Stomach (tissue), 9 donors: ENCODE data around the gene SPC24. TPM values are rescaled to one million over a fixed set of nuclear protein-coding genes. Genes with fewer than 3 reads are reported as not detected.
"Not testable (repeated sequence)": the region's sequence is repeated elsewhere in the genome, so short reads cannot be mapped to it uniquely, and the experiment has no call there.

Experiments
- DNase-seq, 2 donors: peaks; one replicate each; pipeline versions ENCODE4 v3.0.0 to v3.0.0-alpha.2; 2013 to 2019
- H3K27ac ChIP-seq, 5 donors: fragments of 200-600 bp in 4 of 5; sonication (generic) in 4 of 5; one replicate each; pipeline ENCODE4 v1.5.1; 2013 to 2019; ENCODE audit warnings: mild to moderate bottlenecking in 1 of 5, moderate library complexity in 1 of 5
- H3K27me3 ChIP-seq, 3 donors: fragments of 200-600 bp; sonication (generic); one replicate each; pipeline ENCODE4 v1.5.1; 2017 to 2019; ENCODE audit warnings: mixed run types in 1 of 3
- H3K36me3 ChIP-seq, 4 donors: fragments of 200-600 bp; sonication (generic); 1 replicate in 3 of 4; 2 replicates in 1 of 4; pipeline ENCODE4 v1.5.1; 2016 to 2019
- H3K4me1 ChIP-seq, 4 donors: fragments of 200-600 bp; sonication (generic); one replicate each; pipeline ENCODE4 v1.5.1; 2016 to 2019
- H3K4me3 ChIP-seq, 4 donors: fragments of 200-600 bp; sonication (generic) in 3 of 4; one replicate each; pipeline ENCODE4 v1.5.1; 2016 to 2019; ENCODE audit warnings: mild to moderate bottlenecking in 1 of 4
- H3K9me3 ChIP-seq, 4 donors: fragments of 200-600 bp; sonication (generic); one replicate each; pipeline ENCODE4 v1.5.1; 2016 to 2019
- CTCF ChIP-seq, 7 experiments: fragments of 450-650 bp in 4 of 7; fragments of 200-600 bp in 3 of 7; sonication (generic) in 3 of 7; IDR thresholded peaks; one replicate each; pipeline ENCODE4 v1.5.1; 2016 to 2019; ENCODE audit warnings: antibody characterized with exemption in 7 of 7, control low read depth in 2 of 7, mild to moderate bottlenecking in 1 of 7
- EP300 ChIP-seq: sonication (generic); formaldehyde crosslinking; IDR thresholded peaks from one replicate; pipeline ENCODE4 v1.6.1; 2017; ENCODE audit warnings: antibody characterized with exemption
- POLR2A ChIP-seq, 4 donors: fragments of 450-650 bp; IDR thresholded peaks; one replicate each; pipeline ENCODE4 v1.6.1; 2016; ENCODE audit warnings: antibody characterized with exemption in 4 of 4, control low read depth in 2 of 4, mild to moderate bottlenecking in 1 of 4, moderate library complexity in 1 of 4
- POLR2AphosphoS5 ChIP-seq, 3 donors: sonication (generic); formaldehyde crosslinking; IDR thresholded peaks; one replicate each; pipeline ENCODE4 v1.6.1; 2016; ENCODE audit warnings: antibody characterized with exemption in 3 of 3
- WGBS, 5 donors: extraction: QIAGEN DNeasy Blood & Tissue Kit in 3 of 5; methylation state at CpG; one replicate each; pipeline versions ENCODE4 v1.1.5 to v1.1.7; 2013 to 2018; 5-methylcytosine and 5-hydroxymethylcytosine counted together
- intact Hi-C: fragments of 100-400 bp; cut with DNase I; formaldehyde crosslinking; loops from one replicate; pipeline ENCODE4 v1.15.1; 2023; ENCODE audit warnings: low total_unique reads
- polyA plus RNA-seq, 3 donors: library from polyadenylated mRNA; stranded (reverse); fragments of 200-250 nt; gene quantifications; one replicate each; pipeline ENCODE4 v1.2.3, GENCODE V29; 2013
- total RNA-seq, 5 donors: library from RNA; depleted of rRNA; stranded (reverse); fragments of >200 nt; gene quantifications; one replicate each; pipeline versions ENCODE4 v1.1.0 to v1.2.3, GENCODE V29; 2014 to 2016
- donor health status: healthy with polysubstance abuse.
- donor health status: Bipolar disorder and iron deficiency.
- donor health status: healthy.

SPC24 gene
- total and polyA plus RNA-seq, 8 donors = 3.7 to 20.4 (median 9.2) TPM; not detected in 2

GRCh38 chr19:11105014-11105636 is 50.5 kb downstream of the SPC24 start:
- intact Hi-C loops = no loop called here
- no peaks in the 10 kb centered on the region for H3K27me3 ChIP-seq
- H3K36me3 ChIP-seq = peaks cover 77 to 100% (median 100%) of the 10 kb centered on the region in 4 donors
- TF ChIP-seq POLR2AphosphoS5 (IDR thresholded peaks at IDR 0.05) (no peak), POLR2A (IDR thresholded peaks at IDR 0.05) (no peak), EP300 (no peak), CTCF (IDR thresholded peaks at IDR 0.05) (no peak)
- WGBS, 5 donors = 81 to 92% (median 89%) methylated on average over 19 to 36 of the region's 36 CpGs
- DNase-seq = no peak
- peaks cover 0 to 29% (median 8%) of the 10 kb centered on the region in 4 donors for H3K4me1 ChIP-seq
- H3K4me3 ChIP-seq = no peak overlapping the region
- peak overlapping the region in 1 of 5 donors; percentile 13 for H3K27ac ChIP-seq
- no peaks in the 10 kb centered on the region for H3K9me3 ChIP-seq

GRCh38 chr19:11103667-11104066 is 51.9 kb downstream of the SPC24 start:
- peaks cover 0 to 40% (median 8%) of the 10 kb centered on the region in 4 donors for H3K4me1 ChIP-seq
- H3K9me3 ChIP-seq, DNase-seq, H3K4me3 ChIP-seq, H3K27me3 ChIP-seq, intact Hi-C loops: not testable (repeated sequence)
- H3K36me3 ChIP-seq = peaks cover 65 to 97% (median 90%) of the 10 kb centered on the region in 4 donors
- H3K27ac ChIP-seq = peak overlapping the region in 3 of 5 donors; percentile 24 to 65 (median 51)
- WGBS, 5 donors = 62 to 80% (median 74%) methylated on average over 10 of the region's 10 CpGs

GRCh38 chr19:11102944-11103343 is 52.6 kb downstream of the SPC24 start:
- H3K36me3 ChIP-seq = peaks cover 60 to 90% (median 83%) of the 10 kb centered on the region in 4 donors
- DNase-seq = peak in 1 of 2 donors; percentile 49
- peak overlapping the region; percentile 2 to 65 (median 24) for H3K27ac ChIP-seq
- H3K27me3 ChIP-seq = no peaks in the 10 kb centered on the region
- WGBS, 5 donors = 37 to 80% (median 53%) methylated on average over 13 to 16 of the region's 16 CpGs
- H3K4me3 ChIP-seq = no peak overlapping the region
- intact Hi-C loops = no loop called here
- H3K9me3 ChIP-seq = no peaks in the 10 kb centered on the region
- peaks cover 0 to 40% (median 8%) of the 10 kb centered on the region in 4 donors for H3K4me1 ChIP-seq
- TF ChIP-seq EP300 (no peak), CTCF (IDR thresholded peaks at IDR 0.05) (no peak), POLR2A (IDR thresholded peaks at IDR 0.05) (no peak), POLR2AphosphoS5 (IDR thresholded peaks at IDR 0.05) (peak in 1 of 3 donors; percentile 19)

GRCh38 chr19:11101057-11101456 is 54.5 kb downstream of the SPC24 start:
- H3K9me3 ChIP-seq = no peaks in the 10 kb centered on the region
- H3K4me1 ChIP-seq = peaks cover 4 to 58% (median 12%) of the 10 kb centered on the region in 4 donors
- intact Hi-C loops = no loop called here
- DNase-seq = no peak
- H3K27ac ChIP-seq = no peak overlapping the region
- WGBS, 5 donors = 89 to 93% (median 93%) methylated on average over 5 of the region's 5 CpGs
- H3K4me3 ChIP-seq = no peak overlapping the region
- TF ChIP-seq POLR2AphosphoS5 (IDR thresholded peaks at IDR 0.05) = no peak
- no peak for TF ChIP-seq CTCF (IDR thresholded peaks at IDR 0.05)
- TF ChIP-seq POLR2A (IDR thresholded peaks at IDR 0.05) = no peak
- TF ChIP-seq EP300 = no peak
- H3K36me3 ChIP-seq = peaks cover 41 to 88% (median 64%) of the 10 kb centered on the region in 4 donors
- H3K27me3 ChIP-seq = no peaks in the 10 kb centered on the region

- DNase-seq = no peak
- Histone ChIP-seq H3K27me3 (no peaks in the 10 kb centered on the region), H3K9me3 (no peaks in the 10 kb centered on the region), H3K4me1 (peaks cover 13 to 68% (median 18%) of the 10 kb centered on the region in 4 donors), H3K36me3 (peaks cover 31 to 83% (median 54%) of the 10 kb centered on the region in 4 donors), H3K4me3 (no peak overlapping the region), H3K27ac (peak overlapping the region in 4 of 5 donors; percentile 11 to 31 (median 24))
- intact Hi-C loops = no loop called here
- TF ChIP-seq POLR2A (IDR thresholded peaks at IDR 0.05) (no peak), EP300 (no peak), CTCF (IDR thresholded peaks at IDR 0.05) (no peak), POLR2AphosphoS5 (IDR thresholded peaks at IDR 0.05) (no peak)
- 72 to 82% (median 80%) methylated on average over 12 of the region's 12 CpGs for WGBS, 5 donors
These were observed 55.5 kb downstream of the SPC24 start for GRCh38 chr19:11100049-11100448.
